Measurements from ENCODE around the gene GTF2A2.

GTF2A2 gene

GRCh38 chr15:59618406-59618805 lies 38.9 kb downstream of the GTF2A2 start:
- no peak overlapping the region for H3K4me2 ChIP-seq (ENCODE audit: low read length)
- H3K27me3 ChIP-seq (ENCODE audit: control insufficient read depth, low read length): no peaks in the 10 kb centered on the region
- no peaks in the 10 kb centered on the region for H3K79me2 ChIP-seq (ENCODE audit: control insufficient read depth, low read length)

GRCh38 chr15:59616379-59616778 lies 40.9 kb downstream of the GTF2A2 start:
- H3K4me3 ChIP-seq (ENCODE audit: low read length): no peak overlapping the region
- H4K20me1 ChIP-seq (ENCODE audit: control insufficient read depth, insufficient read depth, low read depth, low read length): no peaks in the 10 kb centered on the region
- H3F3A ChIP-seq (ENCODE audit: control insufficient read depth, insufficient read depth): no peaks in the 10 kb centered on the region
- peaks cover 24% of the 10 kb centered on the region for H3K4me1 ChIP-seq (ENCODE audit: control insufficient read depth, low read length)
- no peaks in the 10 kb centered on the region for H3K9me2 ChIP-seq (replicated peaks; ENCODE audit: control insufficient read depth, low read length)
- TF ChIP-seq CTCF (IDR thresholded peaks at IDR 0.05; ENCODE audit: low read depth, low read length, poor library complexity, severe bottlenecking) (no peak), EZH2phosphoT487 (IDR thresholded peaks at IDR 0.05; ENCODE audit: borderline replicate concordance, low read length) (no peak)
- H3K36me3 ChIP-seq (ENCODE audit: control insufficient read depth, low read length): no peaks in the 10 kb centered on the region
- no peak overlapping the region for H3K27ac ChIP-seq (ENCODE audit: low read depth, low read length)
- peaks cover 10% of the 10 kb centered on the region; the same call in 1 of the 2 replicates for H3K9me3 ChIP-seq (ENCODE audit: control insufficient read depth, insufficient read depth, low read length)
- H3K79me2 ChIP-seq (ENCODE audit: control insufficient read depth, low read length): no peaks in the 10 kb centered on the region
- no peaks in the 10 kb centered on the region for H3K27me3 ChIP-seq (ENCODE audit: control insufficient read depth, low read length)
- no peak overlapping the region for H3K4me2 ChIP-seq (ENCODE audit: low read length)

More at GRCh38 chr15:59618406-59618805, 38.9 kb downstream of the GTF2A2 start:
- Histone ChIP-seq H3K4me1 (ENCODE audit: control insufficient read depth, low read length) (peaks cover 24% of the 10 kb centered on the region), H3K36me3 (ENCODE audit: control insufficient read depth, low read length) (no peaks in the 10 kb centered on the region), H3K27ac (ENCODE audit: low read depth, low read length) (no peak overlapping the region), H3F3A (ENCODE audit: control insufficient read depth, insufficient read depth) (no peaks in the 10 kb centered on the region), H3K4me3 (ENCODE audit: low read length) (no peak overlapping the region), H4K20me1 (ENCODE audit: control insufficient read depth, insufficient read depth, low read depth, low read length) (no peaks in the 10 kb centered on the region), H3K9me3 (ENCODE audit: control insufficient read depth, insufficient read depth, low read length) (peaks cover 10% of the 10 kb centered on the region; the same call in 1 of the 2 replicates), H3K9me2 (replicated peaks; ENCODE audit: control insufficient read depth, low read length) (no peaks in the 10 kb centered on the region)
- no peak for TF ChIP-seq CTCF (IDR thresholded peaks at IDR 0.05; ENCODE audit: low read depth, low read length, poor library complexity, severe bottlenecking)
- TF ChIP-seq EZH2phosphoT487 (IDR thresholded peaks at IDR 0.05; ENCODE audit: borderline replicate concordance, low read length): no peak

- no peaks in the 10 kb centered on the region for H3K36me3 ChIP-seq (ENCODE audit: control insufficient read depth, low read length)
- H3K4me1 ChIP-seq (ENCODE audit: control insufficient read depth, low read length): peaks cover 24% of the 10 kb centered on the region
- no peak overlapping the region; the same call in 1 of the 2 replicates for H3K4me2 ChIP-seq (ENCODE audit: low read length)
- no peaks in the 10 kb centered on the region for H4K20me1 ChIP-seq (ENCODE audit: control insufficient read depth, insufficient read depth, low read depth, low read length)
- H3K9me3 ChIP-seq (ENCODE audit: control insufficient read depth, insufficient read depth, low read length): peaks cover 10% of the 10 kb centered on the region; the same call in 1 of the 2 replicates
- no peaks in the 10 kb centered on the region for H3K27me3 ChIP-seq (ENCODE audit: control insufficient read depth, low read length)
- no peak overlapping the region; the same call in 1 of the 2 replicates for H3K4me3 ChIP-seq (ENCODE audit: low read length)
- TF ChIP-seq EZH2phosphoT487 (IDR thresholded peaks at IDR 0.05; ENCODE audit: borderline replicate concordance, low read length) (no peak), CTCF (IDR thresholded peaks at IDR 0.05; ENCODE audit: low read depth, low read length, poor library complexity, severe bottlenecking) (no peak)
- no peaks in the 10 kb centered on the region for H3F3A ChIP-seq (ENCODE audit: control insufficient read depth, insufficient read depth)
- no peaks in the 10 kb centered on the region for H3K79me2 ChIP-seq (ENCODE audit: control insufficient read depth, low read length)
- H3K9me2 ChIP-seq (replicated peaks; ENCODE audit: control insufficient read depth, low read length): no peaks in the 10 kb centered on the region
- H3K27ac ChIP-seq (ENCODE audit: low read depth, low read length): no peak overlapping the region
These were observed 41.7 kb downstream of the GTF2A2 start for GRCh38 chr15:59615661-59616060.
